ENCODE results near the gene LRRC7.

The LRRC7 gene

DNA sequence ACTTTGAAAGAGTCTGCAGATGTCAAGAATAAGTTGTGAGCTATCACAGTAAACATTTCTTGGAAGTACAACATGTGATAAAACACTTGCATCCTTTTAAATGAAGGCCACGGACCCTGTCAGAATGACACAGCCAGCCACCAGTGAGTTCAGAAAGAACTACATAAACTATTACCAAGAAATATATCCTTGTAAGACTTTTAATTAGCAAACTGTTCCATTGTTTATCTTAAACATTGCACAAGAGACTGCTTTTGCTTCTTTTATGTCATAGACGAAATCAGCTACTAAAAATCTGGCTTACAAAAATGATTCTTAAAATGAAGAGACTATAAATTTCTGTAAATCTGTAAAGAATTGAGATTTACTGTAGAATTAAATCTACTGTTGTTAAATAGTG, 17.9 kb downstream of the LRRC7 start:
- no peak for DNase-seq (ENCODE audit: low read depth)
- H3K4me3 ChIP-seq (ENCODE audit: low read depth, low read length): no peak overlapping the region
- TF ChIP-seq, protein P1, sequence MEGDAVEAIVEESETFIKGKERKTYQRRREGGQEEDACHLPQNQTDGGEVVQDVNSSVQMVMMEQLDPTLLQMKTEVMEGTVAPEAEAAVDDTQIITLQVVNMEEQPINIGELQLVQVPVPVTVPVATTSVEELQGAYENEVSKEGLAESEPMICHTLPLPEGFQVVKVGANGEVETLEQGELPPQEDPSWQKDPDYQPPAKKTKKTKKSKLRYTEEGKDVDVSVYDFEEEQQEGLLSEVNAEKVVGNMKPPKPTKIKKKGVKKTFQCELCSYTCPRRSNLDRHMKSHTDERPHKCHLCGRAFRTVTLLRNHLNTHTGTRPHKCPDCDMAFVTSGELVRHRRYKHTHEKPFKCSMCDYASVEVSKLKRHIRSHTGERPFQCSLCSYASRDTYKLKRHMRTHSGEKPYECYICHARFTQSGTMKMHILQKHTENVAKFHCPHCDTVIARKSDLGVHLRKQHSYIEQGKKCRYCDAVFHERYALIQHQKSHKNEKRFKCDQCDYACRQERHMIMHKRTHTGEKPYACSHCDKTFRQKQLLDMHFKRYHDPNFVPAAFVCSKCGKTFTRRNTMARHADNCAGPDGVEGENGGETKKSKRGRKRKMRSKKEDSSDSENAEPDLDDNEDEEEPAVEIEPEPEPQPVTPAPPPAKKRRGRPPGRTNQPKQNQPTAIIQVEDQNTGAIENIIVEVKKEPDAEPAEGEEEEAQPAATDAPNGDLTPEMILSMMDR (IDR thresholded peaks at IDR 0.05; ENCODE audit: control insufficient read depth, extremely low read depth, insufficient read depth): no peak

DNA sequence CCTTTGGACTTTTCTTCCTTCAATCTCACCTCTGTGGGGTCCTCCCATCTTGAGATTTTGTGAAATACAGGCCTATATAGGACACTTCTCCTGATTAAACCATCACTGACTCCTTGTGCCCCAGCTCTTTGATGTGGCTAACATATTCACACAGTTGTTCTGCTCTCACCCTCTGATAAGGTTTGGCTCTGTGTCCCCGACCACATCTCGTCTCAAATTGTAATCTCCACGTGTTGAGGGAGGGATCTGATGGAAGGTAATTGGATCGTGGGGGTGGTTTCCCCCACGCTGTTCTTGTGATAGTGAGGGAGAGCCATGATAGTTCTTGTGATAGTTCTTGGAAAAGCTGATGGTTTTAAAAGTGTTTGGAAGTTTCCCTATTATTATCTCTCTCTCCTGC, 19.7 kb downstream of the LRRC7 start:
- DNase-seq (ENCODE audit: low read depth): no peak
- no peak overlapping the region for H3K4me3 ChIP-seq (ENCODE audit: low read depth, low read length)
- TF ChIP-seq, protein P1 (IDR thresholded peaks at IDR 0.05; ENCODE audit: control insufficient read depth, extremely low read depth, insufficient read depth): no peak

DNA sequence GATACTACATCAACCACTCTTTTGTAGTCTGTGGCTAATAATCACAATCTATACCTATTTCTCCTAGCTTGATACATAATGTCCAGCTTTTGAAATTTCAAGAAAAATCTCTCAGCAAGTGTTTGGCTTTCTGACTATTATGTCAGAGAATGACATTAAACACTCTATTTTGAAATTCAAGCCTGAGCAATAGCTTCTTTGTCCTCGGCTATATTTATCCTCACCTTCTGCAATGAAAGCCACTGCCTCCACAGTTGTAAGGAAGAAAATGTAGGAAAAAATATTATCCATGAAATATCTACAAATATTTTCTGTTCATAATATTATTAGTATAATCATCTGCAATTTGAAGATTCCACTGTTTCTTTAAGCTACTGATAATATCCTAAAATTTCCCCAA, 22.1 kb downstream of the LRRC7 start:
- no peak overlapping the region for H3K4me3 ChIP-seq (ENCODE audit: low read depth, low read length)
- TF ChIP-seq, protein P1 (IDR thresholded peaks at IDR 0.05; ENCODE audit: control insufficient read depth, extremely low read depth, insufficient read depth): no peak
- no peak for DNase-seq (ENCODE audit: low read depth)

DNA sequence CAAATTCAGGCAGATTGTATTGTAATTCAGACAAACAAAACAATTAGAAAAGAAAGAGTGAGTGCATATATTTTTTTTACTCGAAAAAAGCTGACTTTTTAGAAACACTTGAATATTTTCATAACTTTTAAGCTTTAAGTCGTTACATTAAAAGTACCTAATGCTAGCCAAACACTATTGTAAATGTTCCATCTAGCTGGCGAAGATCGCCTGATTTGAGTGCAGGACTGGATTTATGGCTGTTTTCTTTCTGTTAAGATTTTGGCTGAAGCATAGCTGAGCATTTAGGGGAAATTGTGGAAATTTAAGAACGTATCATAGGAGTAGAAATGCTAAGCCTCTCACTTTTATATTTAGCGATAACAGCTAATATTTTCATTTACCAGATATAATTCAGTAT, 24.6 kb downstream of the LRRC7 start:
- H3K4me3 ChIP-seq (ENCODE audit: low read depth, low read length): no peak overlapping the region
- DNase-seq (ENCODE audit: low read depth): no peak
- TF ChIP-seq, protein P1 (IDR thresholded peaks at IDR 0.05; ENCODE audit: control insufficient read depth, extremely low read depth, insufficient read depth): no peak

DNA sequence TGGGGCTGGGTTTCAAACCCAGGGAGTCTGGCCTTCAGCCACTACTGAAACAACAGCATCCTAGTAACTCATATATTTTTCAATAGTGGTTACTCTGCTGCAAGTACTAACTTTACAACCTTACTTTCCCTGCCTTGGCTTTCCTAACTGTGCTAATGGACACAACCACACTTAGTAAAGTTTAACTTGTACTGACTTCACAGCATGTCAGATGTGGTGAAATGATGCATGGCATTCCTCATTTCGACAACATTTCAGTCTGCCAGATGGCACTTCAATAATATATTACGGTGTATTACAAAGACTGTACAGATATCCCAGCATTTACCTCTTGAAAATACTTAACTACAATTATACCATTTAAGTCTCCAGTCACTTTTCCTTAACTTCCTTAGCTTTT, 27.8 kb downstream of the LRRC7 start:
- H3K4me3 ChIP-seq (ENCODE audit: low read depth, low read length): no peak overlapping the region
- TF ChIP-seq, protein P1 (IDR thresholded peaks at IDR 0.05; ENCODE audit: control insufficient read depth, extremely low read depth, insufficient read depth): no peak
- no peak for DNase-seq (ENCODE audit: low read depth)

DNA sequence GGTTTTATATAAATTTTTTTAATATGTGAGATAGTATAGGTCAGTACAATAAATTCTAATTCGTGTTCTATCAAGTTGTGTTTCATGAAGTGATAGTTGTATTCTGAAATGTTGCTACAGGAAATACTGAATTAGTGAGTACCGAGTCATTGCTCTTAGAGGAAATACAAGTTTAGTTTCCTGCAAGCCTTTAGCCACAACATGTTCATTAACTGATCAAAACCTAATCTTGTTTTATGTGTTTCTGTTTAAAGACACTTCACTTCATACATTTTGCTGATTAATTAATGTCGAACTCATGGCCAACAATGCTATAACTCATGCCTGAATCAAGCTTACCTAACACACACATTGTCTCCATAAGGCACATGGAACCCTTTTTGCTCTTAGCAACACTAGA, 43.6 kb downstream of the LRRC7 start:
- DNase-seq (ENCODE audit: low read depth): no peak
- TF ChIP-seq, protein P1 (IDR thresholded peaks at IDR 0.05; ENCODE audit: control insufficient read depth, extremely low read depth, insufficient read depth): no peak
- H3K4me3 ChIP-seq (ENCODE audit: low read depth, low read length): no peak overlapping the region

DNA sequence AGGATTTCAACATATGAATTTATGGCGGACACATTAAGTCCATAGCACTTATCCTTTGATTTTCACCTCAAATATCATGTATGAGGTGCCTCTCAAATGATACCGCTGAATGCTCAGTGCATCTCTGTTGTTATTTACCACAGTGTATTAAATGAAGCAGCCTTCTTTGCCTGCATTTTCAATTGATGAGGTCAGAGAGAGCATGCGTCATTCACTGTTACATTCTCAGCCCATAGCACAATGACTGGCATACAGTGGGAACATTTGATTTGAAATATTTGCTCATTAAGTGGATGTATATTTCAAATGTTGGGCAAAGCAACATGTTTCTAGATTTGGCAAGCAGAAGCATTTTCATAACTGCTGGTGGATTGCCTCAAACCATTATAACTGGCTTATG, 45.7 kb downstream of the LRRC7 start:
- H3K4me3 ChIP-seq (ENCODE audit: low read depth, low read length): no peak overlapping the region
- TF ChIP-seq, protein P1 (IDR thresholded peaks at IDR 0.05; ENCODE audit: control insufficient read depth, extremely low read depth, insufficient read depth): no peak
- no peak for DNase-seq (ENCODE audit: low read depth)
